GM20000 (cell line): ENCODE data around the gene OSGIN1.

Source experiments
- DNase-seq: peaks from one replicate; pipeline ENCODE4 v3.0.0; 2012; ENCODE audit warnings: low spot score
- CTCF ChIP-seq: IDR thresholded peaks from 2 replicates; pipeline ENCODE4 v1.5.1; 2012; ENCODE audit warnings: mild to moderate bottlenecking, control low read depth; ENCODE audit errors: extremely low read depth, missing control alignments

The OSGIN1 gene

GRCh38 chr16:83928341-83929055 is 24.5 kb upstream of the OSGIN1 start:
- no peak for TF ChIP-seq CTCF
- no peak for DNase-seq

- no peak for DNase-seq
- TF ChIP-seq CTCF = no peak
Observed at GRCh38 chr16:83929811-83930555, 23.1 kb upstream of the OSGIN1 start.

- DNase-seq = no peak
- TF ChIP-seq CTCF = no peak
Observed at GRCh38 chr16:83930730-83931500, 22.1 kb upstream of the OSGIN1 start.

GRCh38 chr16:83931556-83931955 is 21.5 kb upstream of the OSGIN1 start:
- DNase-seq = no peak
- TF ChIP-seq CTCF = no peak

- no peak for TF ChIP-seq CTCF
- DNase-seq = no peak
Observed at GRCh38 chr16:83932304-83932703, 20.7 kb upstream of the OSGIN1 start.

GRCh38 chr16:83932955-83933673 is 19.9 kb upstream of the OSGIN1 start:
- TF ChIP-seq CTCF = no peak
- DNase-seq = no peak
